ENCODE measurements around the gene G6PD. TPM values are rescaled to one million over a fixed set of nuclear protein-coding genes. Genes with fewer than 3 reads are reported as not detected.
A peak's percentile ranks its signal among the peaks of the same experiment; 100 is the strongest.

Gene G6PD
- total and polyA plus RNA-seq, 2 of the 4 experiments (the other 2 are of a cell fraction) = 77.1 to 213 TPM

DNA sequence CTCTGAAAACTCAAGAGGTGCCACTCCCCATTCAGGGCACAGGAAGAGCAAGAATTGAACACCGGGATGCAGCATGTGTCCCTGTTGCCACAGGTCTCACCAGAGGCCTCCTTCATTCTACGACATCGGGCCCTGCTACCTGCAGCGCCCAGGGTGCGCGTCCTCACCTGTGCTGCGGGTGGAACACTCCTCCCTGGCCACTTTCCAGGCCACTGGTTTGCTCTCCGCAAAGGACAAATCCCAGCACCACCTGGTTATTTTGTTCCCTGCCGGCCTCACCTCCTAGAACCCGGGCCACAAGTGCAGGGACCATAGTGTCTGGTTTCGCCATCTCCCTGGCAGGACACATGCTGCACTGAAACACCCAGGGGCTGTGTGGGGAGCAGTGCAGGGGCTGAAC is 16.4 kb downstream of the G6PD start:
- CTCF ChIA-PET = no interaction called here
- dilution Hi-C loops (cut with HindIII; ENCODE audit: low sequenced_read_pairs, unreplicated experiment) (no loop called here), in situ Hi-C loops (cut with MboI; ENCODE audit: low sequenced_read_pairs) (loop anchor here (25.0 kb wide), 1 partner anchor 1568 kb away; no protein-coding TSS in a partner anchor), intact Hi-C loops (cut with micrococcal nuclease) (loop anchor here (5.0 kb wide), 2 partner anchors 118 to 158 kb away; partner anchors contain the start of genes FLNA and TAFAZZIN)
- Histone ChIP-seq H3K14ac (replicated peaks; ENCODE audit: low read depth, low read length) (no peak overlapping the region), H2AK5ac (ENCODE audit: low read depth, low read length) (no peak overlapping the region), H4K91ac (ENCODE audit: insufficient read depth, low read depth, low read length) (no peak overlapping the region), H2AFZ (replicated peaks; ENCODE audit: low read length, poor library complexity) (peak overlapping the region; percentile 58), H3K4ac (ENCODE audit: low read depth, low read length) (no peak overlapping the region), H3K9me3 (ENCODE audit: control insufficient read depth, insufficient read depth, low read length) (no peaks in the 10 kb centered on the region), H4K5ac (ENCODE audit: low read depth, low read length) (no peak overlapping the region), H2AK9ac (replicated peaks; ENCODE audit: low read depth, low read length, poor library complexity) (peak overlapping the region; percentile 42), H3K18ac (ENCODE audit: low read depth, low read length) (no peak overlapping the region), H3K56ac (ENCODE audit: extremely low read depth, insufficient read depth, low read length) (no peak overlapping the region), H3K9me1 (ENCODE audit: insufficient read depth, low read length) (0 out of 2 replicates have a peak, but pooled peaks cover 2% of the 10 kb centered on the region), H4K20me1 (ENCODE audit: insufficient read depth, low read length) (peaks cover 5% of the 10 kb centered on the region), H3K27ac (ENCODE audit: insufficient read depth, low read length) (no peak overlapping the region), H3K36me3 (ENCODE audit: control insufficient read depth, insufficient read depth, low read length) (peaks cover 41% of the 10 kb centered on the region; the same call in 1 of the 2 replicates), H3K23ac (ENCODE audit: low read depth, low read length) (no peak overlapping the region), H3K4me3 (ENCODE audit: insufficient read depth, low read depth, low read length) (no peak overlapping the region), H4K8ac (ENCODE audit: low read depth in 2 of 2, low read length in 2 of 2) (no peak overlapping the region), H2BK120ac (ENCODE audit: low read depth, low read length) (no peak overlapping the region), H3K4me2 (ENCODE audit: low read depth, low read length) (no peak overlapping the region), H3K4me1 (ENCODE audit: control insufficient read depth, insufficient read depth, low read length) (peaks cover 13% of the 10 kb centered on the region), H2BK15ac (ENCODE audit: low read depth, low read length) (no peak overlapping the region), H3K9ac (ENCODE audit: low read depth, low read length) (no peak overlapping the region), H3K79me1 (ENCODE audit: low read depth in 1 of 2, low read length in 2 of 2) (peaks cover 0 to 10% of the 10 kb centered on the region in 2 experiments; a peak in 2 of 4 replicates), H2BK20ac (ENCODE audit: low read depth, low read length) (no peak overlapping the region), H2BK5ac (ENCODE audit: low read depth, low read length, poor library complexity, severe bottlenecking) (no peak overlapping the region), H3K27me3 (ENCODE audit: control insufficient read depth, insufficient read depth, low read length) (no peaks in the 10 kb centered on the region)
- DNase-seq (no peak), ATAC-seq (ENCODE audit: low read depth) (no peak)
- no TSS peak for BruUV-seq (replicated peaks)
- POLR2A ChIA-PET (ENCODE audit: unreplicated experiment) = no interaction called here
- no peak for TF ChIP-seq CEBPB (IDR thresholded peaks at IDR 0.05; ENCODE audit: low read depth, low read length)
- TF ChIP-seq, protein P1, sequence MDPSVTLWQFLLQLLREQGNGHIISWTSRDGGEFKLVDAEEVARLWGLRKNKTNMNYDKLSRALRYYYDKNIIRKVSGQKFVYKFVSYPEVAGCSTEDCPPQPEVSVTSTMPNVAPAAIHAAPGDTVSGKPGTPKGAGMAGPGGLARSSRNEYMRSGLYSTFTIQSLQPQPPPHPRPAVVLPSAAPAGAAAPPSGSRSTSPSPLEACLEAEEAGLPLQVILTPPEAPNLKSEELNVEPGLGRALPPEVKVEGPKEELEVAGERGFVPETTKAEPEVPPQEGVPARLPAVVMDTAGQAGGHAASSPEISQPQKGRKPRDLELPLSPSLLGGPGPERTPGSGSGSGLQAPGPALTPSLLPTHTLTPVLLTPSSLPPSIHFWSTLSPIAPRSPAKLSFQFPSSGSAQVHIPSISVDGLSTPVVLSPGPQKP (IDR thresholded peaks at IDR 0.05; ENCODE audit: borderline replicate concordance, low read depth, low read length) = no peak
- no peak for TF ChIP-seq RCOR1 (IDR thresholded peaks at IDR 0.05; ENCODE audit: insufficient replicate concordance, low read length)
- no peak for TF ChIP-seq BHLHE40 (IDR thresholded peaks at IDR 0.05; ENCODE audit: low read depth, low read length)
- no peak for TF ChIP-seq NFE2L2 (IDR thresholded peaks at IDR 0.05; ENCODE audit: low read depth, low read length)
- WGBS, 2 experiments (ENCODE audit: extremely low coverage in 2 of 2, insufficient read length in 1 of 2) = 80% methylated on average over 9 of the region's 11 CpGs; no CpG with 5 or more reads in 1 of the 2 experiments
